Neural cell (in vitro differentiated cells): ENCODE measurements around the gene RAB28.

Source experiments
- EP300 ChIP-seq: fragments of 450-650 bp; conservative IDR thresholded peaks from 2 replicates; pipeline ENCODE4 v1.6.1; 2014; ENCODE audit warnings: antibody characterized with exemption, mild to moderate bottlenecking, moderate library complexity; ENCODE audit not compliant: poor library complexity, severe bottlenecking
- EZH2 ChIP-seq: fragments of 200-600, 300-800 bp; shearing (Covaris generic), sonication (generic); IDR thresholded peaks from 2 replicates; pipeline ENCODE4 v1.6.1; 2014; ENCODE audit warnings: antibody characterized with exemption, low read length, borderline replicate concordance, mild to moderate bottlenecking; ENCODE audit not compliant: insufficient read depth, poor library complexity, severe bottlenecking
- MXI1 ChIP-seq: fragments of 450-650 bp; conservative IDR thresholded peaks from 2 replicates; pipeline ENCODE4 v1.6.1; 2014; ENCODE audit warnings: antibody characterized with exemption, mild to moderate bottlenecking; ENCODE audit not compliant: poor library complexity, severe bottlenecking
- POLR2AphosphoS5 ChIP-seq: IDR thresholded peaks from 2 replicates; pipeline ENCODE4 v1.6.1; 2012
- RAD21 ChIP-seq: fragments of 450-650 bp; conservative IDR thresholded peaks from 2 replicates; pipeline ENCODE4 v1.6.1; 2014; ENCODE audit warnings: antibody characterized with exemption, mild to moderate bottlenecking, moderate library complexity
- SMC3 ChIP-seq: fragments of 450-650 bp; conservative IDR thresholded peaks from 2 replicates; pipeline ENCODE4 v1.6.1; 2014; ENCODE audit warnings: antibody characterized with exemption, mild to moderate bottlenecking, moderate library complexity; ENCODE audit not compliant: poor library complexity
- TAF1 ChIP-seq: IDR thresholded peaks from 2 replicates; pipeline ENCODE4 v1.6.1; 2012; ENCODE audit warnings: low read depth
- TF ChIP-seq, protein P1 (sequence below): fragments of 450-650 bp; IDR thresholded peaks from 2 replicates; pipeline ENCODE4 v1.5.1; 2014; ENCODE audit warnings: antibody characterized with exemption, mild to moderate bottlenecking, moderate library complexity; ENCODE audit not compliant: poor library complexity, severe bottlenecking

GRCh38 chr4:13521047-13521446 is 36.9 kb upstream of the RAB28 start:
- TF ChIP-seq, protein P1, sequence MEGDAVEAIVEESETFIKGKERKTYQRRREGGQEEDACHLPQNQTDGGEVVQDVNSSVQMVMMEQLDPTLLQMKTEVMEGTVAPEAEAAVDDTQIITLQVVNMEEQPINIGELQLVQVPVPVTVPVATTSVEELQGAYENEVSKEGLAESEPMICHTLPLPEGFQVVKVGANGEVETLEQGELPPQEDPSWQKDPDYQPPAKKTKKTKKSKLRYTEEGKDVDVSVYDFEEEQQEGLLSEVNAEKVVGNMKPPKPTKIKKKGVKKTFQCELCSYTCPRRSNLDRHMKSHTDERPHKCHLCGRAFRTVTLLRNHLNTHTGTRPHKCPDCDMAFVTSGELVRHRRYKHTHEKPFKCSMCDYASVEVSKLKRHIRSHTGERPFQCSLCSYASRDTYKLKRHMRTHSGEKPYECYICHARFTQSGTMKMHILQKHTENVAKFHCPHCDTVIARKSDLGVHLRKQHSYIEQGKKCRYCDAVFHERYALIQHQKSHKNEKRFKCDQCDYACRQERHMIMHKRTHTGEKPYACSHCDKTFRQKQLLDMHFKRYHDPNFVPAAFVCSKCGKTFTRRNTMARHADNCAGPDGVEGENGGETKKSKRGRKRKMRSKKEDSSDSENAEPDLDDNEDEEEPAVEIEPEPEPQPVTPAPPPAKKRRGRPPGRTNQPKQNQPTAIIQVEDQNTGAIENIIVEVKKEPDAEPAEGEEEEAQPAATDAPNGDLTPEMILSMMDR, result no peak
- TF ChIP-seq MXI1 (no peak), POLR2AphosphoS5 (no peak), TAF1 (no peak), EZH2 (no peak), RAD21 (no peak), SMC3 (no peak), EP300 (no peak)
